ENCODE measurements around the gene RAVER1.

- TF ChIP-seq POLR2A (IDR thresholded peaks at IDR 0.05) = no peak
- TF ChIP-seq CTCF (IDR thresholded peaks at IDR 0.05) = no peak
- TF ChIP-seq EP300 (IDR thresholded peaks at IDR 0.05) = no peak
Observed at GRCh38 chr19:10292789-10293636, 40.3 kb downstream of the RAVER1 start.

Data from ovary (tissue), 3 donors.